ENCODE measurements around the gene NAA40. TPM values are rescaled to one million over a fixed set of nuclear protein-coding genes. Genes with fewer than 3 reads are reported as not detected.

The NAA40 gene
- total and polyA plus RNA-seq, 7 donors: 4.6 to 13.7 (median 7.6) TPM

DNA sequence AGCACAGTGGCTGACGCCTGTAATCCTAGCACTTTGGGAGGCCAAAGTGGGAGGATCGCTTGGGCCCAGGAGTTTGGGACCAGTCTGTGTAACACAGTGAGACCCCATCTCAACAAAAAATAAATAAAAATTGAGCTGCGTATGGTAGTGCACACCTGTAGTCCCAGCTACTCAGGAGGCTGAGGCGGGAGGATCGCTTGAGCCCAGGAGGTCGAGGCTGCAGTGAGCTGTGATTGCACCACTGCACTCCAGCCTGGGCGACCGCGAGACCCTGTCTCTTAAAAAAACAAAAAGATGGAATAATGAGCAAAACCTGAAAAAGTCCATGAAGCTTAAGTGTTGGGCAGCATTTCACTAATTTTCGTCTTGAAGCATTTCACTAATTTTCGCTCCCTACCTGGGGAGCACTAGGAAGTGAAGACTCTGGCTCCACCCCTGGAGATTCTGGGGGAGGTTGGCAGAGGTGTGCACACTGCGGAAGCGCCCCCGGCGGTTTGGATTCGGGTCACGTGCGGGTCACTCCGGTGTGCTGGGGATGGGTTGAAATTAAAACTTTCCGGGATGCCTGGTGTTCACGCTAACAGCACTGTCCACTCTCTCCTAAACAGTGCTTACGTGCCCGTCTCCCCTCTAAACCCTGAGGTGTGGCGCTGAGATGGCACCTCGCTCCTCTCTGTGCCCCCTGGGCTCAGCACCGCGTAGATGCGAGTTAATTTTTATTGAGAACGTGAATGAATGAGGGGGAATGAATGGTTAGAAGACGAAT lies 906 bp upstream of the NAA40 start:
- peak; percentile 1 for ATAC-seq
- intact Hi-C loops (cut with DNase I): loop anchor here in 1 of 2 donors (2.0 kb wide), 1 partner anchor 19 kb away; no protein-coding TSS in a partner anchor

GRCh38 chr11:63939397-63939891 lies 642 bp downstream of the NAA40 start:
- H3K4me1 ChIP-seq: peaks cover 14% of the 10 kb centered on the region
- ATAC-seq (no peak), DNase-seq (no peak)
- TF ChIP-seq CTCF (IDR thresholded peaks at IDR 0.05): no peak
- no peaks in the 10 kb centered on the region for H3K9me3 ChIP-seq
- H3K4me3 ChIP-seq: peak overlapping the region; percentile 79
- no peaks in the 10 kb centered on the region for H3K36me3 ChIP-seq (ENCODE audit: insufficient read depth in 1 of 2, low read depth in 1 of 2)
- H3K27ac ChIP-seq: peak overlapping the region; percentile 82
- H3K27me3 ChIP-seq (ENCODE audit: insufficient read depth in 3 of 3, low read length in 2 of 3): no peaks in the 10 kb centered on the region
- WGBS, 3 donors: 8 to 11% (median 10%) methylated on average over 26 of the region's 26 CpGs
- intact Hi-C loops (cut with DNase I): loop anchor here in 1 of 2 donors (2.0 kb wide), 1 partner anchor 21 kb away; no protein-coding TSS in a partner anchor

More for the DNA sequence above, 906 bp upstream of the NAA40 start:
- Histone ChIP-seq H3K4me3 (peak overlapping the region; percentile 79), H3K9me3 (no peaks in the 10 kb centered on the region), H3K27me3 (ENCODE audit: insufficient read depth in 3 of 3, low read length in 2 of 3) (no peaks in the 10 kb centered on the region), H3K4me1 (peaks cover 7% of the 10 kb centered on the region), H3K36me3 (ENCODE audit: insufficient read depth in 1 of 2, low read depth in 1 of 2) (no peaks in the 10 kb centered on the region), H3K27ac (peak overlapping the region; percentile 82)
- 28 to 32% (median 31%) methylated on average over 28 to 30 of the region's 30 CpGs for WGBS, 3 donors
- TF ChIP-seq CTCF (IDR thresholded peaks at IDR 0.05): no peak
- DNase-seq: no peak

DNA sequence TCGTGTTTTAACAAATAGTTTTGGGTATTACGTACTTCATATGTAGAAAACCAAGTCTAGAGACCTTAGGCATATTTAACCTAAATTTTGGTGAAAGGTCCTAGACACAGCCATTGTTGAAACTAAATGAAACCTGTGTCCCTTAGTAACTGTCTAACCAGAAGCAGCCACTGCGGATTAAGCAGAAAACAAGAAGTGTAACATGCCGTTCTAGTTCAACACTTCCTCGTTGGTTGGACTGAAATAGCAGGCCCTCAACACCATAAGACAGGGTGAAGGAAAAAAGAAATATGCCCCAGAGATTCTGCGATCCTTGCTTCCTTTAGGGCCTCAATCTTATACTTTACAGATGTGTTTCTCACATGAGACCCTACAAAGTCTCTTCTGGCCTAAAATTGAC lies 2.0 kb downstream of the NAA40 start:
- WGBS, 3 donors: 51 to 87% (median 68%) methylated on average over 6 of the region's 6 CpGs
- no peaks in the 10 kb centered on the region for H3K9me3 ChIP-seq
- intact Hi-C loops (cut with DNase I): no loop called here
- TF ChIP-seq CTCF (IDR thresholded peaks at IDR 0.05): no peak
- H3K36me3 ChIP-seq (ENCODE audit: insufficient read depth in 1 of 2, low read depth in 1 of 2): no peaks in the 10 kb centered on the region
- peak overlapping the region; percentile 82 for H3K27ac ChIP-seq
- ATAC-seq: no peak
- no peak for DNase-seq
- peaks cover 27% of the 10 kb centered on the region for H3K4me1 ChIP-seq
- H3K27me3 ChIP-seq (ENCODE audit: insufficient read depth in 3 of 3, low read length in 2 of 3): no peaks in the 10 kb centered on the region
- no peak overlapping the region for H3K4me3 ChIP-seq

DNA sequence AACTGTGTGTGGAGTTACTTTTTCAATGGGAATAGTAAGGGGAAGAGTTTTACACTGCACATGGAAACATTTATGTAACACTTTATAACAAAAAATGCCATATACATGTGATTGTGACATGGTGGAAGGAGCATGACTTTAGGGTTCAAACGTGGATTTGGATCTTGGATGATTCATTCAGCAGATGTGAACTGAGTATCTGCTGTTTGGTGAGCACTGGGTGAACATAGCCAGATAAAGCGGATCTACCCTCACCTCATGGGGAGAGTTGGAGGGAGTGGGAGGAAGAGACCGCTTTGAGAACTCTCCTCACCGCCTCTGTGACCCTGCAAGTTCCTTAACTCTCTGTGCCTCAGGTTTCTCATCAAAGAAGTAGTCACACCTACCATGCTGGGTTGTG lies 3.1 kb downstream of the NAA40 start:
- WGBS, 3 donors: 78 to 85% (median 84%) methylated on average over 4 of the region's 4 CpGs
- peaks cover 27% of the 10 kb centered on the region for H3K4me1 ChIP-seq
- H3K36me3 ChIP-seq (ENCODE audit: insufficient read depth in 1 of 2, low read depth in 1 of 2): peaks cover 0 to 8% of the 10 kb centered on the region in 2 donors
- no peak for TF ChIP-seq CTCF (IDR thresholded peaks at IDR 0.05)
- H3K9me3 ChIP-seq: no peaks in the 10 kb centered on the region
- H3K27me3 ChIP-seq (ENCODE audit: insufficient read depth in 3 of 3, low read length in 2 of 3): no peaks in the 10 kb centered on the region
- intact Hi-C loops (cut with DNase I): no loop called here
- ATAC-seq (no peak), DNase-seq (no peak)
- H3K27ac ChIP-seq: no peak overlapping the region
- no peak overlapping the region for H3K4me3 ChIP-seq

Data from psoas muscle (tissue), 8 donors.